AG10803 (cell line): ENCODE measurements around the gene GALNTL6.

Source experiments
- DNase-seq: peaks from one replicate; pipeline ENCODE4 v3.0.0; 2010; ENCODE audit warnings: low read depth
- H3K4me3 ChIP-seq: 2 replicates; pipeline ENCODE4 v1.5.1; 2011; ENCODE audit warnings: mild to moderate bottlenecking, low read length, control low read depth
- TF ChIP-seq, protein P1 (sequence below): conservative IDR thresholded peaks from 2 replicates; pipeline ENCODE4 v1.5.1; 2011; ENCODE audit warnings: mild to moderate bottlenecking, low read length, control low read depth, inconsistent platforms

Gene GALNTL6

DNA sequence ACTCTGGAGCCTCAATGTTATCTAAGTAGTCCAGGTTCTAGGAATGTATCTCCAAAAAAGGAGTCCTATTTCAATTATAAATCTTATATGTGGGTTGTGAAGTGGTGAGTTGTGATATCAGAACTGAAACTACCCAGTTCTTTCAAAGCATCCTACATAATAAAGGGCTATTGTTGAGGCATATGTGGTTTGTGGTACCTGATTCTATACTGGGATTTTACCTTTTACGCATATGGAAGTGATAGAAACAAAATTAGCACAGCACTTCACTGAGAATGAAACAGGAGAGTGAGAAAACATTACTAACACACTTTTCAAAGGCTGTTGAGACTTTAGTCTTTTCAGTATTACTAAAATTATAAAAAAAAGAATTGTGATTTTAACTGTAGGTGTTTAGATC is 937.7 kb downstream of the GALNTL6 start:
- no peak for DNase-seq
- TF ChIP-seq, protein P1, sequence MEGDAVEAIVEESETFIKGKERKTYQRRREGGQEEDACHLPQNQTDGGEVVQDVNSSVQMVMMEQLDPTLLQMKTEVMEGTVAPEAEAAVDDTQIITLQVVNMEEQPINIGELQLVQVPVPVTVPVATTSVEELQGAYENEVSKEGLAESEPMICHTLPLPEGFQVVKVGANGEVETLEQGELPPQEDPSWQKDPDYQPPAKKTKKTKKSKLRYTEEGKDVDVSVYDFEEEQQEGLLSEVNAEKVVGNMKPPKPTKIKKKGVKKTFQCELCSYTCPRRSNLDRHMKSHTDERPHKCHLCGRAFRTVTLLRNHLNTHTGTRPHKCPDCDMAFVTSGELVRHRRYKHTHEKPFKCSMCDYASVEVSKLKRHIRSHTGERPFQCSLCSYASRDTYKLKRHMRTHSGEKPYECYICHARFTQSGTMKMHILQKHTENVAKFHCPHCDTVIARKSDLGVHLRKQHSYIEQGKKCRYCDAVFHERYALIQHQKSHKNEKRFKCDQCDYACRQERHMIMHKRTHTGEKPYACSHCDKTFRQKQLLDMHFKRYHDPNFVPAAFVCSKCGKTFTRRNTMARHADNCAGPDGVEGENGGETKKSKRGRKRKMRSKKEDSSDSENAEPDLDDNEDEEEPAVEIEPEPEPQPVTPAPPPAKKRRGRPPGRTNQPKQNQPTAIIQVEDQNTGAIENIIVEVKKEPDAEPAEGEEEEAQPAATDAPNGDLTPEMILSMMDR = no peak
- no peak overlapping the region for H3K4me3 ChIP-seq

DNA sequence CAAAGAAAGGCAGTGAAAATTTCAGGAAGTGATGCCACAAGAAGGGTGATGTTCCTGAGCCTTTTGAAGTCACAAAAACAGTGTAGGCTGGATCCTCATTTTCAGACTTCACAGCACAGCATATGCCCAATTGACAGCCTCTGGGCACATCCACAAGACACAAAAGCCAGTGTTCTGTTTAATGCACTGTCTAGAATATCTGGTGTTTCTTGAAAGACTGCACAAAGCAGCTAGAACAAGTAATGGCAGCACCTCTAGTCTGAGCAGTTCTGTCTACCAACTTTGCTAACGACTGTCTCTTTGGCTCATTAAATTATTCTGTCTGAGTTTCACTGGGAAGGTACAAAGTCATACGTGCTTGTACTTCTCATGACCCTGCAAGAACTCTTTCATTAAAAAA is 938.3 kb downstream of the GALNTL6 start:
- TF ChIP-seq, protein P1 = no peak
- no peak for DNase-seq
- H3K4me3 ChIP-seq = no peak overlapping the region

DNA sequence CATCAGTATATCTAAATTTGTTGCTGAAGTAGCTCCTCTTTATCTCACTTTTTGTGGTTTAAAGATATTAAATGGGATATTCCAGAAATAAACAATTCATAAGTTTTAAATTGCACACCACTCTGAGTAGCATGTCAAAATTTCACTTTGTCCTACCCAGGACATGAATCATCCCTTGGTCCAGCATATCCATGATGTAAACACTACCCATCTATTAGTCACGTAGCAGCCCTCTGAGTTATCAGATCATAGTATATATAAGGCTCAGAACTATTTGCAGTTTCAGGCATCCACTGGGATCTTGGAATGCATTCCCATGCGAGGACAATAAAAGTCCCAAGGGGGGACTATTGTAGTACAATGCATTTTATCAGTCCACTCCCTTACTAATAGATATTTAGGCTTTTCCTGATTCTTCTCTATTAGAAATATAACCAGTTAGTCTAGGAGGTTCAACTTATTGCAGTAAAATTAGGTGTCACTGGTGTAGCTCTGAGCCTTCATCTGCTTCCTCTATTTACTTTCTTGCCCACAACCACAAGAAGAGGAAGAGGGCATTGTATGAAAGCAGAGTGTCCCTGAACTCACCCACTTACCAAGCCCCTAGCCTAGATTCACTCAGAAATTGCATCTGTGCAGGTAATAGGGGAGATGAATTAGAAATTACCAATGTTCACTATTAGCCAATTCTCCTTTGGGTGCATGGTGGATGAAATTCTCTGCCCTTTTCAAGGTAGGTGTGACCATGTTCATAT is 945.6 kb downstream of the GALNTL6 start:
- DNase-seq = peak; percentile 5
- H3K4me3 ChIP-seq = no peak overlapping the region
- TF ChIP-seq, protein P1 = no peak

GRCh38 chr4:172760512-172760911 is 947.3 kb downstream of the GALNTL6 start:
- TF ChIP-seq, protein P1 = no peak
- no peak overlapping the region for H3K4me3 ChIP-seq
- DNase-seq = no peak

DNA sequence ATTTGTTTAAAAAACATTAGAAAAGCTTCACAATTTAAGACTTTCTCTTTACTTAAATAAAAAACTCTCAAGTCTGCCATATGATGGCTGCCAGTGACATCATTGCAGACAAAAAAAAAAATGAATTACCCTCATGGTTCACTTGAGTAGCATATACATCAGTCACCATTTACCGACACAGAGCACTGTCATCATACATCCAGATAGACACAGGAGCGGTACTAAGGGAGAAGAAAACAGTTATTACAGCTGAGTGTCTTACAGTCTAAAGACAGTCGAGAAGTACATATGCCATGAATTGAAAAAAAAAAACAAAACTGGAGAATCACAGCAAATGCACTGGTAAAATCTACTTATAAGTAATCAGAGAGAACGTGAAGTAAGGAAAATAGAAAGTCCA is 949.7 kb downstream of the GALNTL6 start:
- H3K4me3 ChIP-seq = no peak overlapping the region
- TF ChIP-seq, protein P1 = no peak
- no peak for DNase-seq

DNA sequence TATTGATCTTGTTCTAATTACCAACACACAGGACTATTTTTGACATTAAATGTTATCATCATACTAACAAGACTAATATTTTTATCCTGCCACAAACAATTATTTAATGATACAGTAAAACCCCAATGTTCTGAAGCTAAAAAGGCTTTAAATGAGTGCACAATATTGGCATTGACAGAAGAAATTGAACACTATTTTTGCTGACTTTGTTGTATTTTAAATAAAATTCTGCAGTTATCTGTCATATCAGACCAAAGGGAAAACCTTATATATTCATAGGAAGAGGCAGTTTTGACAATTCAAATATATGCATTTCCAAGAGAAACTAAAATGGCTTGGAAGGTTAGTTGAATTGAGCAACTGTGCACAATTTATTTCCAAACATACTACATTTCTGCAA is 957.6 kb downstream of the GALNTL6 start:
- TF ChIP-seq, protein P1 = no peak
- no peak overlapping the region for H3K4me3 ChIP-seq
- DNase-seq = no peak

- DNase-seq = no peak
- TF ChIP-seq, protein P1 = no peak
- H3K4me3 ChIP-seq = no peak overlapping the region
Observed at GRCh38 chr4:172772781-172773180, 959.6 kb downstream of the GALNTL6 start.
